Mesothelial cell of epicardium (in vitro differentiated cells): ENCODE data around the gene TSPAN32. TPM values are rescaled to one million over a fixed set of nuclear protein-coding genes. Genes with fewer than 3 reads are reported as not detected.
A peak's percentile ranks its signal among the peaks of the same experiment; 100 is the strongest.
"Not testable (repeated sequence)": the region's sequence is repeated elsewhere in the genome, so short reads cannot be mapped to it uniquely, and the experiment has no call there.

Source experiments
- DNase-seq, 2 experiments: peaks; one replicate each; pipeline ENCODE4 v3.0.0; 2021; ENCODE audit warnings: low spot score in 2 of 2; ENCODE audit not compliant: unreplicated experiment in 2 of 2
- H3K27ac Mint-ChIP-seq: 2 replicates; pipeline ENCODE4 v1.8.0; 2021; ENCODE audit warnings: mixed read lengths
- H3K27me3 Mint-ChIP-seq: 2 replicates; pipeline ENCODE4 v1.8.0; 2021; ENCODE audit warnings: low read depth, mixed read lengths
- H3K36me3 Mint-ChIP-seq: 2 replicates; pipeline ENCODE4 v1.8.0; 2021; ENCODE audit warnings: mixed read lengths
- H3K4me1 Mint-ChIP-seq: 2 replicates; pipeline ENCODE4 v1.8.0; 2021; ENCODE audit warnings: mixed read lengths
- H3K4me3 Mint-ChIP-seq: 2 replicates; pipeline ENCODE4 v1.8.0; 2021; ENCODE audit warnings: mild to moderate bottlenecking, moderate library complexity, mixed read lengths
- H3K9me3 Mint-ChIP-seq: 2 replicates; pipeline ENCODE4 v1.8.0; 2021; ENCODE audit warnings: mixed read lengths
- CTCF ChIP-seq: fragments of 200-600 bp; sonication (generic); IDR thresholded peaks from one replicate; pipeline ENCODE4 v1.5.0; 2021; ENCODE audit warnings: antibody characterized with exemption; ENCODE audit not compliant: unreplicated experiment
- total RNA-seq: library from RNA; stranded (reverse); gene quantifications from 3 replicates; pipeline ENCODE4 v1.2.1, GENCODE V29; 2021

The TSPAN32 gene
- total RNA-seq, 1 donor from 2014 or later: 0.94 TPM

GRCh38 chr11:2277008-2277346 lies 24.8 kb upstream of the TSPAN32 start:
- Mint-ChIP-seq H3K36me3 (no peaks in the 10 kb centered on the region), H3K27ac (no peak overlapping the region), H3K27me3 (peaks cover 59% of the 10 kb centered on the region), H3K9me3 (peaks cover 13% of the 10 kb centered on the region), H3K4me1 (peaks cover 12% of the 10 kb centered on the region), H3K4me3 (no peak overlapping the region)
- peak in 1 of 2 experiments; percentile 31 for DNase-seq
- TF ChIP-seq CTCF: no peak

GRCh38 chr11:2277933-2278523 lies 23.8 kb upstream of the TSPAN32 start:
- H3K27ac Mint-ChIP-seq: no peak overlapping the region
- no peaks in the 10 kb centered on the region for H3K36me3 Mint-ChIP-seq
- peaks cover 56% of the 10 kb centered on the region for H3K27me3 Mint-ChIP-seq
- H3K9me3 Mint-ChIP-seq: peaks cover 24% of the 10 kb centered on the region
- TF ChIP-seq CTCF: no peak
- H3K4me1 Mint-ChIP-seq: peaks cover 10% of the 10 kb centered on the region
- DNase-seq: no peak
- H3K4me3 Mint-ChIP-seq: no peak overlapping the region

GRCh38 chr11:2280208-2280607 lies 21.6 kb upstream of the TSPAN32 start:
- H3K36me3 Mint-ChIP-seq: no peaks in the 10 kb centered on the region
- no peak overlapping the region for H3K4me3 Mint-ChIP-seq
- peaks cover 53% of the 10 kb centered on the region for H3K27me3 Mint-ChIP-seq
- H3K27ac Mint-ChIP-seq: no peak overlapping the region
- no peak for TF ChIP-seq CTCF
- peaks cover 28% of the 10 kb centered on the region for H3K9me3 Mint-ChIP-seq
- peaks cover 10% of the 10 kb centered on the region for H3K4me1 Mint-ChIP-seq
- no peak for DNase-seq

GRCh38 chr11:2286350-2286749 lies 15.5 kb upstream of the TSPAN32 start:
- H3K4me3 Mint-ChIP-seq, H3K36me3 Mint-ChIP-seq, DNase-seq, H3K4me1 Mint-ChIP-seq, H3K27ac Mint-ChIP-seq: not testable (repeated sequence)
- peaks cover 15% of the 10 kb centered on the region for H3K9me3 Mint-ChIP-seq
- peaks cover 65% of the 10 kb centered on the region for H3K27me3 Mint-ChIP-seq

- Mint-ChIP-seq H3K4me3 (no peak overlapping the region), H3K36me3 (no peaks in the 10 kb centered on the region), H3K27ac (no peak overlapping the region), H3K9me3 (peaks cover 14% of the 10 kb centered on the region), H3K4me1 (no peaks in the 10 kb centered on the region), H3K27me3 (peaks cover 60% of the 10 kb centered on the region)
- no peak for TF ChIP-seq CTCF
- DNase-seq: no peak
Observed at GRCh38 chr11:2287091-2287490, 14.7 kb upstream of the TSPAN32 start.

- Mint-ChIP-seq H3K4me1 (no peaks in the 10 kb centered on the region), H3K27me3 (peaks cover 61% of the 10 kb centered on the region), H3K27ac (no peak overlapping the region), H3K4me3 (no peak overlapping the region), H3K9me3 (no peaks in the 10 kb centered on the region), H3K36me3 (no peaks in the 10 kb centered on the region)
- TF ChIP-seq CTCF: no peak
- DNase-seq: no peak
Observed at GRCh38 chr11:2289350-2289749, 12.5 kb upstream of the TSPAN32 start.
